Stimulated activated CD8-positive, alpha-beta memory T cell treated with anti-CD3 and anti-CD28 coated beads, Interleukin-7, amount 100 ng/mL, for 24 hours (primary cell): Measurements from ENCODE around the gene FOXL3.

ENCODE experiments used
- DNase-seq: peaks from one replicate; pipeline ENCODE4 v3.0.0-alpha.2; 2020; ENCODE audit warnings: low read depth

The FOXL3 gene

DNA sequence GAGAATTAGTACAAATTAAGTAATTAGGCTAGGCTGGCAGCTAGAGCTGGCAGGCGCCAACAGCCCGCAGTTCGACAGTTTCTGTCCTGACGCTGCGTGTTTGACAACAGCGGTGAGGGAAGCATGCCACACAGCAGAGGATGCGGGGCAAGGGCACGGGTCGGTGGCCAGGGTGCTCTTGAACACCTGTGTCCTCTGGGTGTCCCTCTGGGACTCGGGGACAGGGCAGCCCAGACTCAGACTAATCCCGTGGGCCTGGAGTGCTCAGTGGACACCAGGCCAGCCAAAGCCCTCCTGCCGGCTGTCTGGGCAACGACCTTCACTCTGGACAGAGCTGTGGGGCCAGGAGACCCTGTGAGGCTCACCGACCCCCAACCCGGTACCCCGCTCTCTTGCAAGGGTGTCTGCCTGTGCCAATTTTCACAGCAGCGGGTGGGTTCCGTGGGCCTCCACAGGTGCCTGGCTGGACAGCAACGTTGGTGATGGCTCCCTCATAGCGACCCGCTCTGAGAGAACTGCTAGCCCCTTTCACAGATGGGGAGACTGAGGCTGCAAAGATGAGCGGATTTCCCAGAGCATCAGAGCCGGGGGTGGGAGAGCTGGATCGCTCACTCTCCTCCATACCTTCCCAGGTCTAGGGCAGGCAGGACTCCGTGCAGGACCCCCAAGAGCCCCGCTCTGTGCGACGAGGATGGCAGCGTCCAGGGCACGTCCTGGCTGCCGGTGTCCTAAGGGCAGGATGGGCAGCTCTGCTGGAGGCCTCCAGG, 48.5 kb downstream of the FOXL3 start:
- DNase-seq, result no peak

DNA sequence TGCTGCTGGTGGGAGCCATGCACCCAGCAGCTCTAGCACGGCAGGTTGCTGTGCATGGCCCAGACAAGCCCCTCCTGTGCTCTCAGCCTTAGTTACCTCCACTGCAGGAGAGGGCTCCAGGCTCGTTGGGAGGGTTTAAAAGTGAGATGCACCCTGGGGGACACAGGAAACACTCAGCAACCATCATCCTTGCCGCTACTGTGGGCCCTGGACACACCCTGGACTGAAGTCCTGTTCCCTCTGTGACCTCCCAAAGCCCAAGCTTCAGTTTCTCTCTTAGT, 49.0 kb downstream of the FOXL3 start:
- no peak for DNase-seq

DNA sequence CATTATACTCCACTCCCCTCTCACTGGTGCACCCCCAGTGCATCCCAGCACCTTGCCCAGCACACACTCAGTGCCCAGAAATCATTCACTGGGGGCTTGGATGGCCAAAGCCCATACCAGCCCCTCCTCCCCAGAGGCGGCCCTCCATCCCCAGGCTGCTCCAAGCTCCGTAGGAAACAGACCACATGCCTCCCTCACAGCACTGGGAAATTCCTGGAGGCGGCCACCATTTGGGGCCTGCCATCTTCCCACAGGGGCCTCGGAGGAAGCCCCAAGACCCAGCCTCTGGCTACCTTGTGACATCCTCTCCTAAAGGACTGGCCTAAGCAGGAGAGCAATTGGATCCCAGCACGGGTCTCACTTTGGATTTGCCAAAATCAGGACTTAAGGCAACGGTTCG, 49.7 kb downstream of the FOXL3 start:
- DNase-seq, result no peak

DNA sequence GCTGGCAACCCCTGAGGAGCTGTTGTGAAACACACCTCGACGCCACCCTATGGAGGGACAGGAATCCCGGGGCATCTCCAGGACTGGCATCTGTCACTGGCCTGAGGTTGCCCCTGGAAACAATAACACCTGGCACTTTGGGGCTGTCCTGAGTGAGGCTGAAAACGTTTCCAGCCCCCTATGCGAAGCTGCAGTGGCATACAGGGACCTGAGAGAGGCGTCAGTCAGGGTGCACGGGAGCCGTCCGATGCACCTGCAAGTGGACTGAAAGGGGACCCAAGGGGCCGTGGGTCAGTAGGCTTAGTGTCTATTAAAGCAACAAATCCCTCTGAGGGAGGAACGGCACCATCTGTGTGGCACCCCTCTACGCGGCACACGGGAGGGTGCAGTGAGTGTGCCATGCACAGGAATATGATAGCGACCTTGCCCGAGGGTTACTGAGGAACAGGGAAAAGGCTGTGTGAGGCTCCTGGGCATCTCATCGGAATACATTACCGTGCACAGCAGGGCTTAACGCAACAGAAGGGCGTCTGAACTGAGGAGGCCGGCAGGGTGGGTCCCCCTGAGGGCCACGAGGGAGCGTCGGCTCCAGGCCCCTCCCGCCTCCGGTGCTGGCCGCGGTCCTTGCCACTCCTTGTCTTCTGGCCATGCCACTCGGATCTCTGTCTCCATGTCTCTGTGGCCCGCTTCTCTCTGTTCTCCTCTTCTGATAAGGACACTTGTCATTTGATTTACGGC, 50.4 kb downstream of the FOXL3 start:
- no peak for DNase-seq
